GM18517 (cell line): ENCODE data around the gene RNF168.
"Not testable (repeated sequence)": the region's sequence is repeated elsewhere in the genome, so short reads cannot be mapped to it uniquely, and the experiment has no call there.

Experiments used
- ATAC-seq: cut with Tn5 transposase; IDR thresholded peaks from one replicate; pipeline ENCODE4 v1.9.1; 2021; ENCODE audit warnings: mild to moderate bottlenecking, moderate library complexity; ENCODE audit not compliant: unreplicated experiment

The RNF168 gene

GRCh38 chr3:196503196-196504076 is at the start of gene RNF168:
Gene RNF168, minus strand, starts transcription at chr3:196503768. Its CDS starts 595 bp downstream, at chr3:196503173.
- ATAC-seq, result peak; percentile 86

DNA sequence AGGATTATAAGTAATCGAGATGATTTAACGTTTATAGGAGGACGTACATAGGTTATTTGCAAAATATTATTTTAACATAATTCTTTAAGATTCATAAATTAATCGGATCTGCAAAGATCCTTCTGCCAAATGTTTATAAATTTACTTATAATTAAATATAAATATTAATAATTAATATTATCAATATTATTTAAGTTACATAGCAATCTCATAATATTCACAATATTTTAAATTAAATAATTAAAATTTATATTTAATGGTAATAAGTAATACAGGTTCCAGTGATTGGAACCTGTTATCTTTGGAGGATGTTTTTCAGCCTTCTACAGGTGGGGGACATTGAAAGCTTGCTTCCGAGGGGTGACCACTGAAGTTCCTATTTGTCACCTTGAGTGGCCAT is 48.7 kb upstream of the RNF168 start:
- ATAC-seq, result no peak

DNA sequence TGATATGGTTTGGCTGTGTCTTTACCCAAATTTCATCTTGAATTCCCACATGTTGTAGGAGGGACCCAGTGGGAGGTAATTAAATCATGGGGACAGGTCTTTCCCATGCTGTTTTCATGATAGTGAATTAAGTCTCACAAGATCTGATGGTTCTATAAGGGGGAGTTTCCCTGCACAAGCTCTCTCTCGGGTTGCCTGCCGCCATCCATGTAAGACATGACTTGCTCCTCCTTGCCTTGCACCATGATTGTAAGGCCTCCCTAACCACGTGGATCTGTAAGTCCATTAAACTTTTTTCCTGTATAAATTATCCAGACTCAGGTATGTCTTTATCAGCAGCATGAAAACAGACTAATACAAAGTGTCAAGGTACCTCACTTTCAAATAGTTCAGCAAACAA is 46.6 kb upstream of the RNF168 start:
- ATAC-seq, result not testable (repeated sequence)

DNA sequence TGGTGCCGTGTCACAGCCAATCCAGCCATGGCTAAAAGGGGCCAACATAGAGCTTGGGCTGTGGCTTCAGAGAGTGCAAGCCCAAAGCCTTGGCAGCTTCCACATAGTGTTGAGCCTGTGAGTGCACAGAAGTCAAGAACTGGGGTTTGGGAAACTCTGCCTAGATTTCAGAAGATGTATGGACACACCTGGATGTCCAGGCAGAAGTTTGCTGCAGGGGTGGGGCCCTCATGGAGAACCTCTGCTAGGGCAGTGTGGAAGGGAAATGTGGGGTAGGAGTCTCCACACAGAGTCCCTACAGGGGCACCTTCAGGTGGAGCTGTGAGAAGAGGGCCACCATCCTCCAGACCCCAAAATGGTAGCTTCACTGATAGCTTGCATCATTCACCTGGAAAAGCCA is 45.7 kb upstream of the RNF168 start:
- ATAC-seq, result not testable (repeated sequence)

GRCh38 chr3:196547067-196547466 is 43.5 kb upstream of the RNF168 start:
- no peak for ATAC-seq

DNA sequence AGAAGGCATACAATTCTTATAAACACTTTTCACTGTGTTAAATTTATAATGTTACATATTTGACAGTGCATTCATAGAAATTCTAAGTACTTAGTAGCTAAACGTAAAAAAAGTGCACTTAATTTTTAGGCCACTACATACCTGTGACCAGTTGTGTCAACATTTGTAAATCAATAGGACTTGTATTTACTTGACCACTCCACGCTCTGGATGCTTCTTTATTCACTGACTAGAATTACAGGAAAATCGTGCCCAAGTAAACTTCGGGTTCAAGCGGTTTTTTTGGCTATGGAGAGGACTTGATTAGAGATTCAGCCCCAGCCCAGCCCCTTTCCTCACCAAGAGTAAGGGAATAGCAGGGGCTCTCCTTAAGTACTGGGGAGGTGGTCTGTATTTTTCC is 43.0 kb upstream of the RNF168 start:
- ATAC-seq, result no peak

- no peak for ATAC-seq
Observed at GRCh38 chr3:196544491-196544992, 41.0 kb upstream of the RNF168 start.

GRCh38 chr3:196541684-196542445 is 38.3 kb upstream of the RNF168 start:
- ATAC-seq, result no peak

GRCh38 chr3:196537319-196537984 is 33.9 kb upstream of the RNF168 start:
- ATAC-seq, result no peak

DNA sequence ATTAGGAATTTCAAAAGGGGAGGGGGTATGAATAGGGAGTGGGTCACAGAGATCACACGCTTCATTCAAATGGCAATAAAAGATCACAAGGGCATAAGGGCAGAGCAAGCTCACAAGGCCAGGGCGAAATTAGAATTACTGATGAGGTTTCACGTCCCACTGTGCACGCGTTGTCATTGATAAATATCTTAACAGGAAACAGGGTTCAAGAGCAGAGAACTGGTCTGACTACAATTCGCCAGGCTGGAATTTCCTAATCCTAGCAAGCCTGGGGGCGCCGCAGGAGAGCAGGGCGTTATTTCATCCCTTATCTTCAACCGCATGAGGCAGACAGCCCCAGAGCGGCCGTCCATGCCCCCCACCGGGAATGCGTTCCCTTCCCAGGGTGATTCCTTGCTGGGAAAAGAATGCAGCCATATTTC is 29.7 kb upstream of the RNF168 start:
- no peak for ATAC-seq

DNA sequence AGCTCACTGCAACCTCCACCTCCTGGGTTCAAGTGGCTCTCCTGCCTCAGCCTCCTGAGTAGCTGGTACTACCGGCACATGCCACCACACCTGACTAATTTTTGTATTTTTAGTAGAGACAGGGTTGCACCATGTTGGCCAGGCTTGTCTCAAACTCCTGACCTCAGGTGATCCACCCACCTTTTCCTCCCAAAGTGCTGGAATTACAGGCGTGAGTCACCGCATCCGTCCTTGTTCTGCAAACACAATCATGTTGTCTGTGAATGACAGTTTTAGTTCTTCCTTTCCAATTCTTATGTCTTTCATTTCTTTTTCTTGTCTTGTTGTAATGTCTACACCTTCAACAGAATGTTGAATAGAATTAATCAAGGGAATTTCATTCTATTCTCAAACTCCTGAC is 27.9 kb upstream of the RNF168 start:
- no peak for ATAC-seq

DNA sequence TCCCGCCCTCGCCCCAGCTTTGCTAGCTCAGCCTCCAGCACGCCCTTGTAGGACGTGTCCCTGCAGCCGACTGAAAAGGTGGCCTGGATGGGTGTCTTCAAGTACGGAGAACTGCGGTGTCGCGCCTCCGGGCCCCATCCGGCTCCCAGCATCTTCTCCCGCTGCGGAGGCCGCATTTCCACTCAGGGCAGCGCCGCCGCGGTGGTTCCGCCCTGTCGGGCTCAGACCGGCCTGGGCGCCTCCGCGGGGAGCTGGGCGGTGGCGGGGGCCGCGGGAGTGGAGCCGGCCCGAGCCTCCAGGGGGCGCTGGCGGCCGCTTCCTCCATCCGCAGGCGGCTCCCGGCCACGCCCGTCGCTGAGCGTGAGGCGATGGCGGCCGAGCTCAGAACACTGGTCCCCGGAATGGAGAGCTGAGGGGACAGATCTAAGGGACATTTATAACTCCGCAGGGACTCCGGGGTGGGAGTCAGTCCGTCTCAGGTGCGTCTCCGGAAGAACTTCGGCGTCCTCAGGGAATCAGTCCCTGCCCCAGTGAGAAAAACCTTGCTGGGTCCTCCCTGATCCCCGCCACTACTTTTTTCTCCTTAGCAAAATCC is 25.2 kb upstream of the RNF168 start:
- ATAC-seq, result peak; percentile 51

DNA sequence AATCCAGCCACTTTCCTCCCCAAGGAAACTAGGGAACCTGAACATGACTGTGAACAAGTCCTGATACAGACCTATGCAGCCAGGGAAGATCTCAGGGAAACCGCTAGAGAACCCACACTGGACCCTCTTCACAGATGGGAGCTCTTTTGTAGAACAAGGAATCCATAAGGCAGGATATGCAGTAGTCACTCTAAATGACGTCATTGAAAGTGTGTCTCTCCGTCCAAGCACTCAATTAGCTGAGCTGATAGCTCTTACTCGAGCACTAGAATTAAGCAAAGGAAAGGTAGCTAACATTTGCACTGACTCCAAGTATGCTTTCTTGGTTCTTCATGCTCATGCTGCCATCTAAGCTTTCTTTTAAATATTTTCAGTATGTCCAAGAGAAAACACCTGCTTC is 21.6 kb upstream of the RNF168 start:
- no peak for ATAC-seq

DNA sequence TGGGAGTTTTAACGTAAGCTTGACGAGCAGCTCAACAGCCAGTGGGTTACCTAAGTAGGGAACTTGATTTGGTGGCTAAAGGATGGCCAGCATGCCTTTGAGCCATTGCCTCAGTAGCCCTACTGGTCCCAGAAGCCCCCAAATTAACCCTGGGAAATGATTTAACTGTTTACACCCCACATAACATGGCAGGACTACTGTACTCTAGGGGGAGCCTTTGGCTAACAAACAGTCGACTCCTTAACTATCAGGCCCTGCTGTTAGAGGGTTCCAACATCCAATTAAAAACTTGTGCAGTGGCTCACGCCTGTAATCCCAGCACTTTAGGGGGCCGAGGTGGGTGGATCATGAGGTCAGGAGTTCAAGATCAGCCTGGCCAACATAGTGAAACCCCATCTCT is 21.0 kb upstream of the RNF168 start:
- no peak for ATAC-seq

DNA sequence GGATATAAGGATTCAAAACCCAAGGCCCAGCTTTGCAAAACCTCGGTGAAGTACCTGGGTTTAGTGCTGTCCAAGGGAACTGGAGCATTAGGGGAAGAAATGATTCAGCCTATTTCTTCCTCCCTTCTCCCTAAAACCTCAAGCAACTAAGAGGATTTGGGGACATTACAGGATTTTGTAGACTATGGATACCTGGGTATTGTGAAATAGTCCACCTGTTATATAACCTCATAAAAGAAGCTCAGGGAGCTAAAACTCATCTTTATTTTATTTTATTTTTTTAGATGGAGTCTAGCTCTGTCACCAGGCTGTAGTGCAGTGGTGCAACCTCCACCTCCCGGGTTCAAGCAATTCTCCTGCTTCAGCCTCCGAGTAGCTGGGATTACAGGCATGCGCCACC is 20.3 kb upstream of the RNF168 start:
- no peak for ATAC-seq

- not testable (repeated sequence) for ATAC-seq
Observed at GRCh38 chr3:196521291-196521690, 17.7 kb upstream of the RNF168 start.

DNA sequence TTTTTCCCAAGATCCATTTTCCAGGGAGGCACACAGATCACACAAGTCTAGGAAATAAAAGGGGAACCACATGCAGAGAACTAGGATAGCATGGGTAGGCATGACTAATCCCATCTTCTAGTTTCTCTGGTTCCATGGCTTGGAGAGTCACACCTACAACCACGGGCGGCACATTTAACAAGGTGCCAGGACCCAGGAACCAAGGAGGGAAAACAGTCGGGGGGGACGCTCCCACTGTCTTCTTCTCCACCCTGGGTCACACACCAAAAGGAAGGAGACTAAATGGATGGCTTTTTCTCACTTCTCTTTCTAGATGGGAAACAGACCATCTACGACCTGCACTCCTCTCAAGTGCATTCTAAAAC is 16.1 kb upstream of the RNF168 start:
- no peak for ATAC-seq

- no peak for ATAC-seq
Observed at GRCh38 chr3:196518966-196519717, 15.6 kb upstream of the RNF168 start.

DNA sequence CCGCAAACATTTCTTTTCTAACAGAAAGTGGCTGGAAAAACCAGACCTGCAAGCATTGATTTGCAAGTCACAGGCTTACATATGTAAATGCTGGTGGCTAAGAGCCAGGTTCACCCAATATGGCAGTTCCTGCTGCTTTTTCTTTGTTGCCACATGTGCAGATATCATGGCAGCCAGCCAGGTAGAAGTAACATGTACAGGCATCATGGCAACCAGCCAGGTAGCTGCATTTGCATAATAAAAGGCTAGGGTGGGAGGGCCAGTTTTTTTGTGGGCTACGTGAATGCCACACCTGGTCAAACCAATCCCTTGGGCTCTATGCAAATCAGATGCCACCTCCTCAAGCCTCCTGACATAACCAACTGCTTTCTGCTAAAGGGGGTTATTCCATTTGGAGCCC is 14.4 kb upstream of the RNF168 start:
- ATAC-seq, result no peak

- ATAC-seq, result no peak
Observed at GRCh38 chr3:196517162-196517800, 13.7 kb upstream of the RNF168 start.
